ENCODE results near the gene CCDC50.

GRCh38 chr3:191331388-191331787 is 2.2 kb downstream of the CCDC50 start:
- no peak for TF ChIP-seq EZH2 (optimal IDR thresholded peaks at IDR 0.05; ENCODE audit: low read depth, low read length)
- TF ChIP-seq CTCF (IDR thresholded peaks at IDR 0.05; ENCODE audit: low read length), result no peak
- TF ChIP-seq EZH2phosphoT487 (IDR thresholded peaks at IDR 0.05; ENCODE audit: low read length), result no peak
